Measurements from ENCODE around the gene POLRMT. TPM values are rescaled to one million over a fixed set of nuclear protein-coding genes. Genes with fewer than 3 reads are reported as not detected.

The POLRMT gene
- total RNA-seq, 1 donor from 2014 or later: 58.2 TPM

DNA sequence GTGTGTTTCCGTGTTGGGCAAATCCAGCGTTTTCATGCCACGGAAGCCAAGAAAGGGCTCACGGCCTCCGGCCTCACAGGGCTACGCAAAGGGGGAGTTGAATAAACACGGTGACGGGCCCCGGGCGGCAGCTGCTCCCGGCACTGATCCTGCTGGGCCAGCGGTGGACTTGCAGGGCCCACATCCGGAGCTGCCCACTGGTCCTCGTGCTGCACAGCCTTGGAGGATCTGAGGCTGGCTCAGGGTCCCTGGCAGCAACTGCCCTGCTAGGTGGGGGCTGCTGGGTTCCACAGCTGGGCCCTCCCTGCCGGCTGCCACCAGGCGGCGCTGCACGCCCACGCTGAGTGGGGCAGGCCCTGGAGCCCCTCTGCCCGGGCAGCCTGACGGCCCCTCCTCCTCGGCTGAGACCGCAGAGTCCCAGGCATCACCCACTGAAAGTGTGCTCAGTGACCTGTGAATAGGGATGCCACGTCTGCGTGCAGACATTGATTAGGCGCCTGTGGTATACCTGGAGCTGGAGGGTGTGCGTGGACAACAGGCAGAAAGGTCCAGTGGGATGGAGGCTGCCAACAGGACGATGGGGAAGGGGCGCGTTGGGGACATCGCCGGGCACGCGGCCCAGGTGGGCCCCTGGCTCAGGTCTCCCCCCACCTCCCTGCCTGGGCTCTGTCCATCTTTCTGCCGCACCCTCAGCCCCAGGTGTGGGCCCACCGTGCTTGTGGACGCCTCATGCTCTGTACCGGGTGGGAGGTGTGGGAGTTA is 48.9 kb downstream of the POLRMT start:
- POLR2A ChIA-PET: interaction anchor here (0.6 to 1.6 kb wide), 3 partner anchors 10 to 76 kb away, joined by 4 to 8 read pairs (median 4); partner anchors contain the start of gene POLRMT
- no peak overlapping the region for H3K27ac Mint-ChIP-seq
- peaks cover 19% of the 10 kb centered on the region for H3K36me3 Mint-ChIP-seq (ENCODE audit: low read depth)
- CTCF ChIA-PET: interaction anchor here (0.6 to 3.2 kb wide), 8 partner anchors 8 to 150 kb away, joined by 3 to 22 read pairs (median 3); no protein-coding TSS in a partner anchor
- H3K9me3 Mint-ChIP-seq: no peaks in the 10 kb centered on the region
- DNase-seq (peak; percentile 72), ATAC-seq (ENCODE audit: low read depth) (peak; percentile 76)
- peaks cover 8% of the 10 kb centered on the region for H3K4me1 Mint-ChIP-seq
- H3K27me3 Mint-ChIP-seq: peaks cover 4% of the 10 kb centered on the region
- no peak overlapping the region for H3K4me3 Mint-ChIP-seq
- peak; percentile 16 for TF ChIP-seq CTCF (IDR thresholded peaks at IDR 0.05)
- intact Hi-C loops (cut with micrococcal nuclease): loop anchor here (1.0 to 2.0 kb wide), 2 partner anchors 76 to 150 kb away; no protein-coding TSS in a partner anchor

- DNase-seq (no peak), ATAC-seq (ENCODE audit: low read depth) (no peak)
- no peak overlapping the region for H3K27ac Mint-ChIP-seq
- peaks cover 21% of the 10 kb centered on the region for H3K36me3 Mint-ChIP-seq (ENCODE audit: low read depth)
- no peak for TF ChIP-seq CTCF (IDR thresholded peaks at IDR 0.05)
- no peaks in the 10 kb centered on the region for H3K9me3 Mint-ChIP-seq
- H3K4me3 Mint-ChIP-seq: no peak overlapping the region
- intact Hi-C loops (cut with micrococcal nuclease): loop anchor here (1.0 to 2.0 kb wide), 2 partner anchors 77 to 150 kb away; no protein-coding TSS in a partner anchor
- POLR2A ChIA-PET: interaction anchor here (0.6 to 1.6 kb wide), 4 partner anchors 9 to 77 kb away, joined by 4 to 8 read pairs (median 4); partner anchors contain the start of gene POLRMT
- H3K4me1 Mint-ChIP-seq: peaks cover 6% of the 10 kb centered on the region
- CTCF ChIA-PET: interaction anchor here (0.6 to 3.2 kb wide), 8 partner anchors 8 to 150 kb away, joined by 3 to 22 read pairs (median 3); no protein-coding TSS in a partner anchor
- peaks cover 4% of the 10 kb centered on the region for H3K27me3 Mint-ChIP-seq
Measured at GRCh38 chr19:583968-584239, 49.4 kb downstream of the POLRMT start.

- POLR2A ChIA-PET: interaction anchor here (0.6 to 1.6 kb wide), 3 partner anchors 9 to 77 kb away, joined by 4 to 8 read pairs (median 4); no protein-coding TSS in a partner anchor
- peaks cover 4% of the 10 kb centered on the region for H3K27me3 Mint-ChIP-seq
- intact Hi-C loops (cut with micrococcal nuclease): no loop called here
- no peaks in the 10 kb centered on the region for H3K9me3 Mint-ChIP-seq
- DNase-seq (no peak), ATAC-seq (ENCODE audit: low read depth) (no peak)
- no peak overlapping the region for H3K4me3 Mint-ChIP-seq
- peaks cover 22% of the 10 kb centered on the region for H3K36me3 Mint-ChIP-seq (ENCODE audit: low read depth)
- no peak for TF ChIP-seq CTCF (IDR thresholded peaks at IDR 0.05)
- H3K27ac Mint-ChIP-seq: no peak overlapping the region
- H3K4me1 Mint-ChIP-seq: peaks cover 4% of the 10 kb centered on the region
- CTCF ChIA-PET: interaction anchor here (1.2 to 3.2 kb wide), 3 partner anchors 45 to 151 kb away, joined by 3 to 22 read pairs (median 3); no protein-coding TSS in a partner anchor
Measured at GRCh38 chr19:583198-583967, 50.0 kb downstream of the POLRMT start.

DNA sequence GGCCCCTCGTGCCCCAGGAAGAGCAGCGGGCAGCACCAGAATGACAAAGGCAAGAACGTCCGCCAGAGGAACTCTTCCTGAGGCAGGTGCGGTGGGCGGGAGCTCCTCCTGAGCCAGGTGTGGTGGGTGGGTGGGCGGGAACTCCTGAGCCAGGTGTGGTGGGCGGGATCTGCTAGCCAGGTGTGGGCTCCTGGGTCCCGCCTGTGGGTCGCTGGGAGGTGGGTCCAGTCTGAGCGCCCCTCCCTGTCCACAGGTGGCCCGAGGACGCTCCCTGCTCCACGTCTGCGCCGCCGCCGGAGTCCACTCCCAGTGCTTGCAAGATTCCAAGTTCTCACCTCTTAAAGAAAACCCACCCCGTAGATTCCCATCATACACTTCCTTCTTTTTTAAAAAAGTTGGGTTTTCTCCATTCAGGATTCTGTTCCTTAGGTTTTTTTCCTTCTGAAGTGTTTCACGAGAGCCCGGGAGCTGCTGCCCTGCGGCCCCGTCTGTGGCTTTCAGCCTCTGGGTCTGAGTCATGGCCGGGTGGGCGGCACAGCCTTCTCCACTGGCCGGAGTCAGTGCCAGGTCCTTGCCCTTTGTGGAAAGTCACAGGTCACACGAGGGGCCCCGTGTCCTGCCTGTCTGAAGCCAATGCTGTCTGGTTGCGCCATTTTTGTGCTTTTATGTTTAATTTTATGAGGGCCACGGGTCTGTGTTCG is 50.7 kb downstream of the POLRMT start:
- no peak for ATAC-seq (ENCODE audit: low read depth)
- no peak for DNase-seq
- POLR2A ChIA-PET: no interaction called here
- H3K4me1 Mint-ChIP-seq: no peaks in the 10 kb centered on the region
- no peak overlapping the region for H3K4me3 Mint-ChIP-seq
- TF ChIP-seq CTCF (IDR thresholded peaks at IDR 0.05): no peak
- intact Hi-C loops (cut with micrococcal nuclease): no loop called here
- CTCF ChIA-PET: no interaction called here
- no peak overlapping the region for H3K27ac Mint-ChIP-seq
- H3K9me3 Mint-ChIP-seq: no peaks in the 10 kb centered on the region
- H3K27me3 Mint-ChIP-seq: peaks cover 2% of the 10 kb centered on the region
- H3K36me3 Mint-ChIP-seq (ENCODE audit: low read depth): peaks cover 24% of the 10 kb centered on the region
